Pancreas (tissue), 10 donors: ENCODE data around the gene CHRNA4. TPM values are rescaled to one million over a fixed set of nuclear protein-coding genes. Genes with fewer than 3 reads are reported as not detected.

Experiments
- ATAC-seq, 4 donors: fragments of 200-7000 bp; cut with Tn5 transposase; one replicate each; pipeline versions ENCODE4 v1.8.0 to v1.9.1; 2020; ENCODE audit warnings: mild to moderate bottlenecking in 4 of 4, moderate library complexity in 4 of 4
- DNase-seq, 6 donors: peaks; one replicate each; pipeline ENCODE4 v3.0.0-alpha.2; 2020
- FAIRE-seq: peaks from 2 replicates; lab custom pipeline; 2012; peaks lifted over from hg19 to GRCh38; lab: Jason Lieb, UNC
- H3K27ac ChIP-seq, 4 donors: fragments of 200-600 bp; sonication (generic); 1 replicate in 3 of 4; 2 replicates in 1 of 4; pipeline versions ENCODE4 v1.5.0 to v1.8.0; 2020
- H3K27me3 ChIP-seq, 4 donors: fragments of 200-600 bp; one replicate each; pipeline ENCODE4 v1.8.0; 2021
- H3K36me3 ChIP-seq, 3 donors: fragments of 200-600 bp; sonication (generic) in 1 of 3; one replicate each; pipeline versions ENCODE4 v1.5.0 to v1.8.0; 2020 to 2021
- H3K4me1 ChIP-seq, 3 donors: fragments of 200-600 bp; one replicate each; pipeline ENCODE4 v1.8.0; 2021
- H3K4me3 ChIP-seq, 4 donors: fragments of 200-600 bp; sonication (generic) in 2 of 4; one replicate each; pipeline versions ENCODE4 v1.5.0 to v1.8.0; 2020 to 2021
- H3K9me3 ChIP-seq, 4 donors: fragments of 200-600 bp; one replicate each; pipeline ENCODE4 v1.8.0; 2021
- WGBS, 2 donors: extraction: QIAGEN DNeasy Blood & Tissue Kit; methylation state at CpG; one replicate each; pipeline ENCODE4 v1.1.7; 2013; 5-methylcytosine and 5-hydroxymethylcytosine counted together
- intact Hi-C, 3 donors: fragments of 100-400 bp; cut with DNase I; formaldehyde crosslinking; loops; one replicate each; pipeline versions ENCODE4 v1.11.1 to v1.14.2; 2022
- polyA plus RNA-seq, 2 donors: library from polyadenylated mRNA; stranded (reverse); fragments of 200-250 nt; gene quantifications; one replicate each; pipeline ENCODE4 v1.2.3, GENCODE V29; 2013
- total RNA-seq, 6 donors: library from RNA; stranded (reverse); fragmentation: NEBNext Ultra II Directional in 4 of 6; extraction: Animal tissue kit (Norgen Biotek cat#: 25700) in 4 of 6; gene quantifications; one replicate each; pipeline versions ENCODE4 v1.2.1 to v1.2.4, GENCODE V29; 2021 to 2023
- TF ChIP-seq, protein P1 (sequence below), 4 donors: fragments of 200-600 bp; sonication (generic) in 3 of 4; IDR thresholded peaks; one replicate each; pipeline versions ENCODE4 v1.5.0 to v1.8.0; 2021; ENCODE audit warnings: antibody characterized with exemption in 4 of 4
- donor health status: healthy with polysubstance abuse.
- donor health status: DM: no; HTN: no; CAD: no; lungs with moderate emphysema.
- donor health status: DM: no; HTN: no; CAD: no.
- donor health status: control.
- donor health status: control.
- donor health status: Bipolar disorder and iron deficiency.
- donor health status: DM: yes; HTN: yes; CAD: no.
- donor health status: DM: no; HTN: no; CAD: no.
- donor health status: DM: no; HTN: no; CAD: no.
- donor health status: DM: yes; HTN: yes; CAD: no.

Gene CHRNA4
- total and polyA plus RNA-seq, 8 donors, result 0.02 to 0.47 TPM; not detected in 6

DNA sequence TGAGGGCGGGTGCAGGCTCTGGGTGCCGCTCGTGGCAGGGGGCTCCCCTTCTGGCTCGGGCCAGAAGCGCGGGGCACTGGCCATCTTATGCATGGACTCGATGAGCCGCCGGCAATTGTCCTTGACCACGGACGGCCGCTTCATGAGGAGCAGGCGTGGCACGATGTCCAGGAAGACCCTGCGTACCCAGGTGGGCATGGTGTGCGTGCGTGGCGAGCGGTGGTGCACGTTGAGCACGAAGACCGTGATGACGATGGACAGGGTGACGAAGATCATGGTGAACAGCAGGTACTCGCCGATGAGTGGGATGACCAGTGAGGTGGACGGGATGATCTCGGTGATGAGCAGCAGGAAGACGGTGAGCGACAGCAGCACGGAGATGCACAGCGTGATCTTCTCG, 11.0 kb downstream of the CHRNA4 start:
- DNase-seq, result peak in 2 of 6 donors; percentile 9 to 53
- peaks cover 0 to under 1% (median 0%) of the 10 kb centered on the region in 4 donors for H3K27me3 ChIP-seq

DNA sequence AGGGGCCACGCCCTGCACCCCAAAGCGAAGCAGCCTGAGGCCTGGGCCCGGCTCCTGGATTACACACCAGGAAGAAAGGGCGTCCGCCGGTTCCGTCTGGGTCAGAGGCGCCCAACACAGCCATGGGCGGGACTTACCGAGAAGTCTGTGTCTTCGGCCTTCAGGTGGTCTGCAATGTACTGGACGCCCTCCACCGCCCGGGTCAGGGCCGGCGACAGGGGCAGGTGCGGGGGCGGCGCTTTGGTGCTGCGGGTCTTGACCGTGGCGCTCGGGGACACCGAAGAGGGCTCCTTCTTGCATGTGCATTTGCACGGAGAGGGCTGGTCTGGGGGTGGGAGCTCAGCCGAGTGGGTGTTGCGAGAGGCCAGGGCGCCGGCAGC, 11.6 kb downstream of the CHRNA4 start:
- no peak for FAIRE-seq

More for the DNA sequence above, 11.0 kb downstream of the CHRNA4 start:
- WGBS, 2 donors, result 81 to 91% methylated on average over 30 to 33 of the region's 33 CpGs
- Histone ChIP-seq H3K36me3 (no peaks in the 10 kb centered on the region), H3K4me1 (no peaks in the 10 kb centered on the region), H3K27ac (no peak overlapping the region), H3K4me3 (no peak overlapping the region), H3K9me3 (no peaks in the 10 kb centered on the region)
- intact Hi-C loops, result no loop called here
- ATAC-seq (no peak), FAIRE-seq (no peak)
- TF ChIP-seq, protein P1, sequence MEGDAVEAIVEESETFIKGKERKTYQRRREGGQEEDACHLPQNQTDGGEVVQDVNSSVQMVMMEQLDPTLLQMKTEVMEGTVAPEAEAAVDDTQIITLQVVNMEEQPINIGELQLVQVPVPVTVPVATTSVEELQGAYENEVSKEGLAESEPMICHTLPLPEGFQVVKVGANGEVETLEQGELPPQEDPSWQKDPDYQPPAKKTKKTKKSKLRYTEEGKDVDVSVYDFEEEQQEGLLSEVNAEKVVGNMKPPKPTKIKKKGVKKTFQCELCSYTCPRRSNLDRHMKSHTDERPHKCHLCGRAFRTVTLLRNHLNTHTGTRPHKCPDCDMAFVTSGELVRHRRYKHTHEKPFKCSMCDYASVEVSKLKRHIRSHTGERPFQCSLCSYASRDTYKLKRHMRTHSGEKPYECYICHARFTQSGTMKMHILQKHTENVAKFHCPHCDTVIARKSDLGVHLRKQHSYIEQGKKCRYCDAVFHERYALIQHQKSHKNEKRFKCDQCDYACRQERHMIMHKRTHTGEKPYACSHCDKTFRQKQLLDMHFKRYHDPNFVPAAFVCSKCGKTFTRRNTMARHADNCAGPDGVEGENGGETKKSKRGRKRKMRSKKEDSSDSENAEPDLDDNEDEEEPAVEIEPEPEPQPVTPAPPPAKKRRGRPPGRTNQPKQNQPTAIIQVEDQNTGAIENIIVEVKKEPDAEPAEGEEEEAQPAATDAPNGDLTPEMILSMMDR (IDR thresholded peaks at IDR 0.05), result no peak

DNA sequence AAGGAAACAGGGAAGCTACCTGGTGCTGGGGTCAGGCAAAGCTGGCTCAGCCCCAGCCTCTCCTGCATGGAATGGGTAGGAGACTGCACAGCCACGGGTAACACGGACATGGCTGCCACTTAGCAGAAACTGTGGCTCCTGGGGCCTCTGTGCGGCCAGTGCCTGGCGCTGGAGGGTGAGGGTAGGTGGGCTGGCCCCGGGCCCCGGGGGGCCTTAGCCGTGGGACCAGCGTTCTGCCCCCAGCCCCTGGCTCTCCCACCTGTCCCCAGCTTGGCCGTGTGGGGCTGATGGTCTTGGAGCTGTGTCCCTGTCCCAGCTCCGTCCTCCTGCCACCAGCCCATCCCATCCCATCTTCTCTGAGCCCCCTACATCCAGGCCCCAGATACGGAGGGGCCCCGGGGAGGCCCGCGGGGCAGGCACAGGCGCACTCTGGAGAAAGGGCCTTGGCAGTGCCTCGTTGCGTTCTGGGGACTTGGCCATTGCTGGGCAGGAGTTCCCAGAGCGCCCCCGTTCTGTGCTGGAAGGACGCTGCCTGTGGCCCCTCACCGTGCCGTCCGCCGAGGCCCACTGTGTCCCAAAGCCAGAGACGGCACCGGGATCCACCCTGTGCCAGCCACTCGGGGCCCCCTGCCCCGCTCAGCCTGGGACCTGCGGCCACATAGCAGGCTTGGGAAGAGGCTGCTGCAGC, 12.2 kb downstream of the CHRNA4 start:
- ATAC-seq (no peak), FAIRE-seq (no peak), DNase-seq (peak in 1 of 6 donors; percentile 65)
- Histone ChIP-seq H3K36me3 (no peaks in the 10 kb centered on the region), H3K27me3 (peaks cover 0 to 9% (median 0%) of the 10 kb centered on the region in 4 donors), H3K4me1 (no peaks in the 10 kb centered on the region), H3K4me3 (no peak overlapping the region), H3K9me3 (no peaks in the 10 kb centered on the region), H3K27ac (no peak overlapping the region)
- TF ChIP-seq, protein P1 (IDR thresholded peaks at IDR 0.05), result no peak
- WGBS, 2 donors, result 63 to 76% methylated on average over 24 to 29 of the region's 29 CpGs
- intact Hi-C loops, result no loop called here

More for the DNA sequence above, 11.6 kb downstream of the CHRNA4 start:
- TF ChIP-seq, protein P1 (IDR thresholded peaks at IDR 0.05), result no peak
- H3K4me1 ChIP-seq, result no peaks in the 10 kb centered on the region
- ATAC-seq, result no peak
- peaks cover 0 to 7% (median 0%) of the 10 kb centered on the region in 4 donors for H3K27me3 ChIP-seq
- H3K9me3 ChIP-seq, result no peaks in the 10 kb centered on the region
- no peak overlapping the region for H3K4me3 ChIP-seq
- DNase-seq, result peak in 1 of 6 donors; percentile 11
- WGBS, 2 donors, result 69 to 86% methylated on average over 29 of the region's 29 CpGs
- no peaks in the 10 kb centered on the region for H3K36me3 ChIP-seq
- no peak overlapping the region for H3K27ac ChIP-seq
- intact Hi-C loops, result no loop called here

DNA sequence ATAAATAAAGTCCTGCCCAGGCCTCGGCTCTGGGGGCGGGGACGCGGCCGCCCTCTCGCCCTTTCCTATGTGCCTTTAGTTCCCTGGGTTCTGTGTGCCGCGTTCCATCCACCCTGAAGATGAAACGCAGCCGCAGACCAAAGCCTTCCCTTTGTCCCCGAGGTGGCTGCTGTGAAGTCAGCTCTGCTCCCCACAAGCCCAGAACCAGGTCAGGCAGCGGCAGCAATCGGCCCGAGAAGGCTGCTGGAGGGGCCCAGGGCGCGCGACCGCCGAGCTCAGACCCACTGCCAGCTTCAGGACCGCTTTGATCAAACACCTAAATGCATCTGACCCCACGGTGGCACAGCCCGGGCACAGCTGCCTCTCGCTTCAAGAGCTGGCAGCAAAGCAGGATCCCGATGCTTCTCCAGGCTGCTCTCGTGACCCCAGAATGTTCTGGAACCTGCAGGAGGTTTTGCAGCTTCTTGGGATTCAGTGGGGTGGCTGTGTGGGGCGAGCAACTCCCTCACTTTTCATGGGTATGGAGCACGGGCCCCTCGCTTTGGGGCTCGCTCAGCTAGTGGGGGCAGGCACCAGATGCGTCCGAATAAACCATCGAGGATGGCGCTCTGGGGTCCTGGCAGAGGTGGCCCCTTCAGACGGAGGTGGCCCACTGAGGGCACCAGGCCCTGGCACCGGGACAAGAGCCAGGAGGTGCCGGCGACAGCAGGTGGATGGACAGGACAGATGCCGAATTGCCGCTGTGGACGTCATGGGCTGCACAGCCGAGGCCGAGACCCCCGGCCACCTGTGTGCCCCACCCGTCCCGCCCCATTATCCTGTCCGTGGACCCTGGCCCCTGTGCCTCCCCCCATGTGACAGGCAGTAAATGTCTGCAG, 13.0 kb downstream of the CHRNA4 start:
- DNase-seq, result peak in 2 of 6 donors; percentile 21 to 62
- FAIRE-seq, result no peak
- Histone ChIP-seq H3K27me3 (peaks cover 0 to 9% (median 0%) of the 10 kb centered on the region in 4 donors), H3K9me3 (no peaks in the 10 kb centered on the region), H3K27ac (no peak overlapping the region), H3K4me1 (no peaks in the 10 kb centered on the region), H3K4me3 (no peak overlapping the region), H3K36me3 (no peaks in the 10 kb centered on the region)
- 57 to 68% methylated on average over 46 of the region's 46 CpGs for WGBS, 2 donors
- TF ChIP-seq, protein P1 (IDR thresholded peaks at IDR 0.05), result no peak
- ATAC-seq, result no peak
- intact Hi-C loops, result no loop called here
